Measurements from ENCODE around the gene PLPPR1.

GRCh38 chr9:101324245-101324804 lies 295.8 kb downstream of the PLPPR1 start:
- no peak for TF ChIP-seq CTCF (IDR thresholded peaks at IDR 0.05)
- TF ChIP-seq POLR2AphosphoS5 (IDR thresholded peaks at IDR 0.05) = no peak
- no peak for TF ChIP-seq POLR2A (IDR thresholded peaks at IDR 0.05)
- no peak for TF ChIP-seq EP300 (IDR thresholded peaks at IDR 0.05; ENCODE audit: low read depth)

Measured in transverse colon (tissue), 4 donors.